Iris pigment epithelial cell (primary cell): ENCODE results near the gene BCAS3.
"Not testable (repeated sequence)": the region's sequence is repeated elsewhere in the genome, so short reads cannot be mapped to it uniquely, and the experiment has no call there.

ENCODE experiments used
- DNase-seq: peaks from one replicate; pipeline ENCODE4 v3.0.0-alpha.2; 2011; ENCODE audit warnings: low read depth

The BCAS3 gene

DNA sequence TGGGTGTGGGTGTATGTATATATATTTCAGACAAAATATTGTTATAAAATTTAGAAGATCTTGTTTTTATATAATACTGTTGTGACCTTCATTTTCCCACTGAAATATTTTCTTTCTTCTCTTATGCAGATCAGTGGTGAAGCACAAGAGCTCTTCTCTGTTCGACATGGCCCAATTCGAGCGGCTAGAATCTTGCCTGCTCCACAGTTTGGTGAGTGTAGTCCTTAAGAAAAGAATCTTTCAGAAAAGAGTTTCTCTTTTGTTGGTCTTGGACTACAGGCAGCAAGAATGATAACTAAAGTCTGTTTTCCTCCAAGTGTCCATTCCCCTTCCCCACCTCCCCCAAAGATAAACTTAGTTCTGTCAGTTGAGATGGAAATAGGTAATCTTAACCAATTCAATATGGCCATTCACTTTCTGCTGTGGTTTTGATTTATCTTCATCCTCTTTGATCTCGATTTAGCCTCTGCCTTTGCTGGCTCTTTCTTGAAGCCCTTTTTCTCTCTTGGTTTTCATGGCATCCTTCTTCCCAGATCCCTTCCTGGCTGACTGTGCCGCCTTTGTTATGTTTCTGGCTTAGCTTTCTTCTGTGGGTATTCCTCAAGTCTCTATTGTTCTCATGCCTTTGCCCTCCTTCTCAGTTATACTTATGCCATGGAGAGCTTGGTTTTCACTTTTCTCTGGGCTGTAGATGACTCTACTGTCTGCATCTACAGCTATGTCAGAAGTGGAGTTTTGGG, 69.6 kb downstream of the BCAS3 start:
- no peak for DNase-seq

DNA sequence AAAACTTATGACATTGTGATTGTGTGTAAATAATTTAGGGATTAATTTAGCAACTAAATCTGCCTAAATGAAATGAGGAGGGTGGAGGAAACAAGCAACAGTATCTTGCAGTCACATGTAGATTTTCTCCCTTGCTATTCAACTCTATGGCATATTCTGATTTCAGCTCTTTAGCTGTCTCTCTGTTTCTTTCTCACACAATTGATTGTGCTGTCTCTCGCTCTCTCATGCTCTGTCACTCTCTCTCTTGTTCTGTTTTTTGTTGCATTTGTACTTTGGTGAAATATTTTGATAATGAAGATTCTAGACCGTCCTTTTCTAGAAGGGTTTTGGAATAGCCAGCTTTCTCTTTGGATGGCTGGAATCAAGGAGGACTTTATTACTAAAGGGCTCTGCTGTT, 70.6 kb downstream of the BCAS3 start:
- no peak for DNase-seq

DNA sequence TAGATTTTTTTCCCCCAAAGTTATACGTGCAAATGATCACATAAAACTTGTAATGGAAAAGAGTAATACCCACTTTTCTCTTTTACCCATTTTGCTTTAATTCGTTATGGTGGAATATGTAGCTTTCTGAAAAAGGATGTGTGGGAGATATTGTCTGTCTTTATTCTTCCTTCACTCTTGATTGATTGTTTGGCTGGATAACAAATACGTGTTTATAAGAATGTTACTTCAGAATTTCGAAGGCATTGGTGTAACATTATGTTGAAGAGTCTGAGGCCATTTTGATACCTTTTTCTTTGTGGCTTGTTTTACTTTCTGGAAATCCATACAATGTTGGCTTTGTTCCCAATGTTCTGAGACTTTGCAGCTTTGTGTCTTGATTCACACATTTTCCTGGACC, 71.4 kb downstream of the BCAS3 start:
- no peak for DNase-seq

DNA sequence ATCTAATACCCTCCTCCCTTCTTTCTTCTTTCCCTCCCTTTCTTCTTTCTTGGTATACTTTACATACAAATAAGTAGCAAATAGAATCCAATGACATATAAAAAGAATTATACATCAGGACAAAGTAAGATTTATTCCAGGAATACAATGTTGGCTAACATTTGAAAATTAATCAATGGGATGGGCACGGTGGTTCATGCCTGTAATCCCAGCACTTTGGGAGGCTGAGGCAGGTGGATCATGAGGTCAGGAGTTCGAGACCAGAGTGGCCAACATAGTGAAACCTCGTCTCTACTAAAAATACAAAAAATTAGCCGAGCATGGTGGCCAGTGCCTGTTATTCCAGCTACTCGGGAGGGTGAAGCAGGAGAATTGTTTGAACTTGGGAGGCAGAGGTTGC, 72.1 kb downstream of the BCAS3 start:
- no peak for DNase-seq

DNA sequence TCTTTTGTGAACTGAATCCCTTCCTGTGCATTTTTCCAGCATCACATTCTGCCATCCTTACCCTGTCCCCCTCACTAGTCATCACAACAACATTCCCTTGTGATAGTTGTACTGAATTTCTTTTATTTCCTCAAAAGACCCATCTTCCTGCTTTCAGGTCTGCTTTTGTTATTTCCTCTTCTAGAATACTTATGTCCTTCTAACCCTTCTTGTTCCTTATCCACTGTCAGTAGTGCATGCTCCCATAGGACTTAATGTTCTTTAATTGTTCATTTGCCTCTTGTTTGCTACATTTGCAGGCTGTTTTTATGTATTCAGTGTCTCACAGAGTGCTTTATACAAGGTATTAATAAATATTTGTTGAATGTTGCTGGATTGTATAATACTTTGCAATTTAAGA, 73.0 kb downstream of the BCAS3 start:
- DNase-seq, result no peak

DNA sequence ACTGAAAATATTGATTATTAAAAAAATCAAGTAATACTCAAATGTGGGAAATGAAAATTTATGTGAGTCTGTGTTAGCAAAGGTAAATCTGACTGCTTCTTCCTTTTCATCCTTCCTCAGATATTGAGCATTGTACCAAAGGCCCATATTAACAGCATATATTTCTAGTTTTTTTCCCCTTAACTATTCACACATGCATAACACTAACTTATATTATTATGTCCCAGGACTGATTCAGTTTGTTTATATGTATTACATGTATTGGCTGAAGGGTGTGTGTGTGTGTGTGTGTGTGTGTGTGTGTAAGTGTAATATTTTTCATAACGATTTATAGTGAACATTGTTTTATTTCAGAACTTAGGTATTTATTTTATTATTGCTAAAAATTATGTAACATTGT, 74.2 kb downstream of the BCAS3 start:
- no peak for DNase-seq

DNA sequence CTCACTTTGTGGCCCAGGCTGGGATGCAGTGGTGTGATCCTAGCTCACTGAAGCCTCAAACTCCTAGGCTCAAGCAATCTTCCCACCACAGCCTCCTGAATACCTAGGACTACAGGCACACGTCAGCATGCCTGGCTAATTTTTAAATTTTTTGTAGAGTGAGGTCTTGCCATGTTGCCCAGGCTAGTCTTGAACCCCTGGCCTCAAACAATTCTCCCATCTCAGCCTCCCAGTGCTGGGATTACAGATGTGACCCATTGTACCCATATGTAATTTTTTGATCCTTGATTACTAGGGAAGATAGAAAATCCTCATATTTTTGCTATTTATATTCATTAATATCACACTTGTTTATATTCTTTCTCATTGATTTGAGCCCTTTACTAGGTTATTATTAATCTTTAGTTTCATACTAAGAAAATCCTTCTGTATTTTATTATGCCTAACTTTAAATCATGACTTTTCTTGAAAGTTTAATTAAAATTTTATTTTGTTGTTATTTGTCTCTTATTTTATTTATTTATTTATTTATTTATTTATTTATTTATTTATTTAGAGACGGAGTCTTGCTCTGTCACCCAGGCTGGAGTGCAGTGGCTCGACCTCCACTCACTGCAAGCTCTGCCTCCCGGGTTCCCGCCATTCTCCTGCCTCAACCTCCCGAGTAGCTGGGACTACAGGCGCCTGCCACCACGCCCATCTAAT, 75.4 kb downstream of the BCAS3 start:
- no peak for DNase-seq

DNA sequence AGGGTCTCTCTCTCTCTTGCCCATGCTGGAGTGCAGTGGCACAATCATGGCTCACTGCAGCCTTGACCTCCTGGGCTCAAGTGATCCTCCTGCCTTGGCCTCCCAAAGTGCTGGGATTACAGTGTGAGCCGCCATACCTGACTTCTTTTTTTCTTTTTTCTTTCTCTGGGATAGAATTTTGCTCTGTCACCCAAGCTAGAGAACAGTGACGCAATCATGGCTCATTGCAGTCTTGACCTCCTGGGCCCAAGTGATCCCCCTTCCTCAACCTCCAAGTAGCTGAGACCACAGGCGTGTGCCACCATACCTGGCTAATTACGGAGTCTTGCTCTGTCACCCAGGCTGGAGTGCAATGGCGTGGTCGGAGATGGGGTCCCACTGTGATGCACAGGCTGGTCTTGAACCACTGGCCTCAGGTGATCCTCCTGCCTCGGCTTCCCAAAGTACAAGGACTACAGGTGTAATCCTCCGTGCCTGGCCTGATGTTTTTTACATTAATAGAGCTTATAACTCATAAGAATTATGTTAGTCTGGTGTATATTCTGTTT, 76.5 kb downstream of the BCAS3 start:
- no peak for DNase-seq

DNA sequence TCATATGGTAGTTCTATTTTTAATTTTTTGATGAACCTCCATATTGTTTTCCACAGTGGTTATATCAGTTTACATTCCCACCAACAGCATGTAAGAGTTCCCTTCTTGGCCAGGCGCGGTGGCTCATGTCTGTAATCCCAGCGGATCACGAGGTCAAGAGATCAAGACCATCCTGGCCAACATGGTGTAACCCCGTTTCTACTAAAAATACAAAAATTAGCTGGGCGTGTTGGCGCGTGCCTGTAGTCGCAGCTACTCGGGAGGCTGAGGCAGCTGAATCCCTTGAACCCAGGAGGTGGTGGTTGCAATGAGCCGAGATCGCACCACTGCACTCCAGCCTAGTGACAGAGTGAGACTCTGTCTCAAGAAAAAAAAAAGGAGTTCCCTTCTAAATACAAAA, 79.1 kb downstream of the BCAS3 start:
- not testable (repeated sequence) for DNase-seq

DNA sequence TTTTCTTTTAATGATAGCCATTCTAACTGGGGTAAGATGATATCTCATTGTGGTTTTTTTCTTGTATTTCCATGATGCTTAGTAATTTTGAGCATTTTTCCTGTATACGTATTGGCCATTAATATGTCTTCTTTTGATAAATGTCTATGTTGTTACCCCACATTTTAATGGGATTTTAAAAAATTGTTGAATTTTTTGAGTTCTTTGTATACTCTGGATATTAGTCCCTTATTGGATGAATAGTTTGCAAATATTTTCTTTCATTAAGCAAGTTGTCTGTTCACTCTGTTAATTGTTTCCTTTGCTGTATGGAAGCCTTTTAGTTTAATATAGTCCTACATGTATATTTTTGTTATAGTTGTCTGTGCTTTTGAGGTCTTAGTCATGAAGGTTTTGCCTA, 79.8 kb downstream of the BCAS3 start:
- DNase-seq, result no peak

DNA sequence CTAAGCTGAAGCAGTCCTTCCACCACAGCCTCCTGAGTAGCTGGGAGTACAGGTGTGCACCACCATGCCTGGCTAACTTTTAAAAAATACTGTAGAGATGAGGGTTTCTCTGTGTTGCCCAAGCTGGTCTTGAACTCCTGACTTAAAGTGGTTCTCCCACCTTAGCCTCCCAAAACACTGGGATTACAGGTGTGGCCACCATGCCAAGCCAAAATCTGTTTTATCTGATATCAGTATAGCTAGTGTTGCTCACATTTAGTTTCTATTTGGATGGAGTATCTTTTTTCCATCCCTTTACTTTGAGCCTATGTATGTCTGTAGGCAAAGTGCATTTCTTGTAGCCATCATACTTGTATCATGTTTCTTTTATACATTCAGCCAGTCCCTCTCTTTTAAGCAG, 82.1 kb downstream of the BCAS3 start:
- DNase-seq, result no peak

DNA sequence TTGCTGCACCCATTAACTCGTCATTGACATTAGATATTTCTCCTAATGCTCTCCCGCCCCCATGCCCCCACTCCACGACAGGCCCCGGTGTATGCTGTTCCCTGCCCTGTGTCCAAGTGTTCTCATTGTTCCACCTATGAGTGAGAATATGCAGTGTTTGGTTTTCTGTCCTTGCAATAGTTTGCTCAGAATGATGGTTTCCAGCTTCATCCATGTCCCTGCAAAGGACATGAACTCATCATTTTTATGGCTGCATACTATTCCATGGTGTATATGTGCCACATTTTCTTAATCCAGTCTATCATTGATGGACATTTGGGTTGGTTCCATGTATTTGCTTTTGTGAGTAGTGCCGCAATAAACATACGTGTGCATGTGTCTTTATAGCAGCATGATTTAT, 83.7 kb downstream of the BCAS3 start:
- DNase-seq, result not testable (repeated sequence)

DNA sequence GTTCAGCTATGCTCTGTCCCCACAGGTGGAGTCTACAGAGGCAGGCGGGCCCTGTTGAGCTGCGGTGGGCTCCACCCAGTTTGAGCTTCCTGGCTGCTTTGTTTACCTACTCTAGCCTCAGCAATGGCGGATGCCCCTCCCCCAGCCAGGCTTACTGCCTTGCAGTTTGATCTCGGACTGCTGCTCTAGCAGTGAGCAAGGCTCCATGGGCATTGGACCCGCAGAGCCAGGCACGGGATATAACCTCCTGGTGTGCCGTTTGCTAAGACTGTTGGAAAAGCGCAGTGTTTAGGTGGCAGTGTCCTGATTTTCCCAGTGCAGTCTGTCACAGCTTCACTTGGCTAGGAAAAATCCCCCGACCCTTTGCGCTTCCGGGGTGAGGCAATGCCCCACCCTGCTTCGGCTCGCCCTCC, 89.1 kb downstream of the BCAS3 start:
- DNase-seq, result no peak

DNA sequence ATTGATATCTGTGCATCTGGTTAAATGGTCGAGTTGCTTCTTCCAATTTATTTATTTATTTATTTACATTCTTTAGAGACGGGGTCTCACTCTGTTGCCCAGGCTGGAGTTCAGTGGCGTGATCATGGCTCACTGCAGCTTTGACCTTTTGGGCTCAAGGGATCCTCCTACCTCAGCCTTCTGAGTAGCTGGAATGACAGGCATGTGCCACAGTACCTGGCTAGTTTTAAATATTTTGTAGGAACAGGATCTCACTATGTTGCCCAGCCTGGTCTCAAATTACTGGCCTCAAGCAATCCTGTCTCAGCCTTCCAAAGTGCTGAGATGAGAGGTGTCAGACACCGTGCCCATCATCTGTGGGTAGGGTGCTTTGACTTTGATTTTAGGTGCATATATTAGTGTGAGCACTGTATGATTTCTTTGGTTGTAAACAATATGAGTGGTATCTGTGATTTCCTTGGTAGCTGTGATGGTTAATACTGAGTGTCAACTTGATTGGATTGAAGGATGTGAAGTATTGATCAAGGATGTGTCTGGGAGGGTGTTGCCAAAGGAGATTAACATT, 90.2 kb downstream of the BCAS3 start:
- no peak for DNase-seq

DNA sequence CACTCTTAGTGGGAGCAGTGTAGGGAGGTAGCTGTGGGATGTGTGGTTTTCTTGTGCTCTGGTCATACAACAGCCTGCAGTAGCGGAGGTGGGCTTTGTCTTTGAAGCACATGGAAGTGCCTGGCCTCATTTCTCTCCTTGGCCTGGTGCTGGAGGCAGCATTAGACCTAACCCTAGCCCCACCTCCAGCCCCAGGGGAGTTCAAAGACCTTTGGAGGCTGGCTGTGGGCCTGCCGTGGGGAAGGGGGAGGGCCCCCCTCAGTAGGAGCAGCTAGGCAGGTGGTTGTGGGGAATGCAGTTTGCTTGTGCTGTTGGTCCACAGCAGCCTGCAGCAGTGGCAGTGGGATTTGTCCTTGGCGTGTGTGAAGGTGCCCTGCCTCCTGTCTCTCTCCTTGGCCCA, 91.7 kb downstream of the BCAS3 start:
- no peak for DNase-seq

DNA sequence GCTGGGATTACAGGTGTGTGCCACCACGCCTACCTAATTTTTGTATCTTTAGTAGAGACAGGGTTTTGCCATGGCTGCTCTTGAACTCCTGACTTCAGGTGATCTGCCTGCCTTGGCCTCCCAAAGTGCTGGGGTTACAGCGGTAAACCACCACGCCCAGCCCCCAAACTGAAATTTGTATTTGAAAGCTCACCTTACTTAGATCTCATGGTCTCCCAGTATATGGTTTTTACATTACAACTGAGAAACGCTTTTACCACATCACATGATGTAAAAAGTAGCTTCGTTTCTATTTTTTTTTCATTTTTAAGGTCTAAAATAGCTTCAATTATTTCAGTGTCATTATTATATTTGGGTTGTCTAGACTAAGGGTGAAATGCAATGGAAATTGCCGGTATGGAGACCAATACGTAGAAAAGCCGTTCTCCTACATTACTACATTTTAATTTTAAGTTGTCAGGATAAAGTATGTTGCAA, 93.3 kb downstream of the BCAS3 start:
- no peak for DNase-seq

DNA sequence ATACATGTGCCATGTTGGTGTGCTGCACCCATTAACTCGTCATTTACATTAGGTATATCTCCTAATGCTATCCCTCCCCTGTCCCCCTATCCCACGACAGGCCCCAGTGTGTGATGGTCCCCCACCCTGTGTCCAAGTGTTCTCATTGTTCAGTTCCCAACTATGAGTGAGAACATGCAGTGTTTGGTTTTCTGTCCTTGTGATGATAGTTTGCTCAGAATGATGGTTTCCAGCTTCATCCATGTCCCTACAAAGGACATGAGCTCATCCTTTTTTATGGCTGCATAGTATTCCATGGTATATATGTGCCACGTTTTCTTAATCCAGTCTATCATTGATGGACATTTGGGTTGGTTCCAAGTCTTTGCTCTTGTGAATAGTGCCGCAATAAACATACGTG, 94.0 kb downstream of the BCAS3 start:
- not testable (repeated sequence) for DNase-seq

DNA sequence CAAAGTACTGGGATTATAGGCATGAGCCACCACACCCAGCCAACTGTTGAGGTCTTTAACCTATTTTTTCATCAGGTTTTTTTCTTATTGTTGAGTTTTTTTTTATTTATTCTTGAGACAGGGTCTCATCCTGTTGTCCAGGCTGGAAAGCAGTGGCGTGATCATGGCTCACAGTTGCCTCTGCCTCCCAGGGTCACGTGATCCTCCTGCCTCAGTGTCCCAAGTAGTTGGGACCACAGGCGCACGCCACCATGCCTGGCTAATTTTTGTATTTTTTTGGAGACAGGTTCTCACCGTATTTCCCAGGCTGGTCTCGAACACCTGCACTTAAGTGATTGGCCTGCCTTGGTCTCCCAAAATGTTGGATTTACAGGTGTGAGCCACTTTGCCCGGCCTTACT, 95.9 kb downstream of the BCAS3 start:
- DNase-seq, result no peak

DNA sequence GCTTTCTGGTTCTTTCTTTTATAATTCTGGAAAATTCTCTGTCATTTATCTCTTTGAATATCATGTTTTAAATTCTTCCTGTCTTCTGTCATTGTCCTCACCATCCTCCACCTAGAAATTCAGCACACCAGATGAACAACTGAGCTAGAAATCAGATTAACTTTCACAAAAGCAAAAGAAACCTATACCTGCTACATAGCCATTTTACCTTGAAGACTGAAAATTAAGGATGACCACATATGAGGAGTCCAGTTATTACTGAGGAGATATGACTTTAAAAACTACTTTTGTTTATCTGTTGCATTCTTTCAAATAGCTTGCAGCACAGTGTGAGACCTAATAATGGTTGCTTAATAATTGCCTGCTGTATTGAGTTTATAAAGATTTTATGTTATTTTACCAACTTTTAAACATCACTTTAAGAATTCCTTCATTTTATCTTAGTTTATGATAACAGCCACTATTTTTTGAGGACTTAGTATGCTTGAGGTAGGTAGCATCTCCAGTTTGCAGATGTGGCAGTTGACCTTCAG, 104.3 kb downstream of the BCAS3 start:
- DNase-seq, result no peak

DNA sequence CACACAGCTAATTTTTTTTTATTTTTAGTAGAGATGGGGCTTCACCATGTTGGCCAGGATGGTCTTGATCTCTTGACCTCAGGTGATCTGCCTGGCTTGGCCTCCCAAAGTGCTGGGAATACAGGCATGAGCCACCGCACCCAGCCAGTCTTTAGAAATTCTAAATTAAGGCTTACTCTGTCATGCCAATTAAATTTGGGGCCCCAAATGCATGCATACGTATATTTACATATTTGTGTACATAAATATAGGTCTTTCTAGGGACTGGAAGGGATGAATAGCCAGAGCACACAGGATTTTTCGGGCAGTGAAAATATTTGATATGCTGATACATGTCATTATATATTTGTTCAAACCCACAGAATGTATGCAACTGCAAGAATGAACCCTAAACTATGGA, 105.1 kb downstream of the BCAS3 start:
- no peak for DNase-seq

DNA sequence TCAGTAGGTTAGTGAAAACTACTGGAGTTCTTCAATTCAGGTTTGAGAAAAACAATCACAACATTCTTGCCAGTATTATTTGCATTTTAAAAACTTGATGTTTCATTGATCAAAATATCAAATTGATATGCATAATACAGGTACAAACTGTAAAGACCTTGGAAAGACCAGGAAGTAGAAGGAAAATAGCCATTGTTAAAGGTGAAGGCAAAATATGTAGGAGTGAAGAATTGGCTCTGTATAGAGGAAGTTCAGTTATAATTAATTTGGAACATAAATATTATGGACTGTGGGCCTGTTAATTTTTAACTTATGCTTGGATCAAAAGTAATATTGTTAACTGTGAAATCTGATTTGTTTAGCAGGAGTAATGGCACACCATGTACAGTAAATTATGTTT, 112.6 kb downstream of the BCAS3 start:
- no peak for DNase-seq

DNA sequence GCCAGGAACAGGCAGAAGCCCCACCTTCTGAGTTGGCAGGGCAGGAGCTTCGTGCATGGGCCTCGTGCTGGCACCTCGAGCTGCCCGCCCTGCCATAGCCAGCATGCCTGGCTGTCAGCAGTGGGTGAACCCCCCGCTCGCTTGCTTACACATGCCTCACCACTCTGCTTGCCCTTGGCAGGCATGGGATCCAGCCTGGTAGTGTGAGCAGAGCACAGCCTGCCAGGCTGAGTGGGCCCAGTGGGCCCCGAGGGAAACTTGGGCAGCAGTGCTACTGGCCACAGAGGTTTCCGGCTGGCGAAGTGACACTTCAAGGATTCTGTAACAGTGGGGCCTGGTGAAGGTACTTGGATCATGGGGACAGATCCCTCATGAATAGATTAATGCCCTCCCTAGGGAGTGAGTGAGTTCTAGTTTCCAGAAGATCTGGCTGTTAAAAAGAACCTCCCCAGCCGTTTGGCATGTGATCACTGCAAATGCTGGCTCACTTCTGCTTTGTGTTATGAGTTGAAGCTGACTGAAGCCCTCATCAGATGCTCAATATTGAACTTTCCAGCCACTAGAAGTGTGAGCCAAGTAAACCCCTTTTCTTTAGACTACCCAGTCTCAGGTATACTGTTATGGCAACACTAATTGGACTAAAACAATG, 114.7 kb downstream of the BCAS3 start:
- no peak for DNase-seq
